ENCODE results near the gene LCN10. TPM values are rescaled to one million over a fixed set of nuclear protein-coding genes. Genes with fewer than 3 reads are reported as not detected.

LCN10 gene
- total and polyA plus RNA-seq, 2 of the 13 experiments (the other 11 are each of a cell fraction or from before 2014, with no cell fraction given) = 0.53 to 0.61 TPM

DNA sequence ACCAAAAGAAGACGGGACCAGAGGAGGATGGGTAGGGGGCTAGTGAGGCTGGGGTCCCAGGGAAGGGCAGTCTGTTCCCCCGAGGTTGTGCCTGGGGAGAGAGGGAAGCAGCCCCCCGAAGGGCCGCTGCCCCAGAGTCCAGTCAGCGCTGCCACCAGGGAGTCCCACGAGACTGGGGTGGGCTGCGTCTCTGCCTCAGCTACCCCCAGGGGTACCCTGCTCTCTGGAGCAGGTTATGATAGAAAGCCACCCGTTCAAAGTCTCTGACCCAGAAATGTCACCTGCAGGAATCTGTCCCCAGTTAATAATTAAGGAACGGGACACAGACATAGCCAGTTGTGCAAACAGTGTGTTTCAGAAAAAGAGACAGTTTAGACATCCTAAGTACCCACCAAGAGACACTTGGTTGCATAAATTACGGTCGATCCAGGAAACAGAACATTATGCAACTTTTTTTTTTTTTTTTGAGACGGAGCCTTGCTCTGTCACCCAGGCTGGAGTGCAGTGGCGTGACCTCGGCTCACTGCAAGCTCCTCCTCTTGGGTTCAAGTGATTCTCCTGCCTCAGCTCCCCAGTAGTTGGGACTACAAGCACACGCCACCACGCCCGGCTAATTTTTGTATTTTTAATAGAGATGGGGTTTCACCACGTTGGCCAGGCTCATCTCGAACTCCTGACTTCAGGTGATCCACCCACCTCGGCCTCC is 44.8 kb downstream of the LCN10 start (continued):
- TF ChIP-seq, protein P1, sequence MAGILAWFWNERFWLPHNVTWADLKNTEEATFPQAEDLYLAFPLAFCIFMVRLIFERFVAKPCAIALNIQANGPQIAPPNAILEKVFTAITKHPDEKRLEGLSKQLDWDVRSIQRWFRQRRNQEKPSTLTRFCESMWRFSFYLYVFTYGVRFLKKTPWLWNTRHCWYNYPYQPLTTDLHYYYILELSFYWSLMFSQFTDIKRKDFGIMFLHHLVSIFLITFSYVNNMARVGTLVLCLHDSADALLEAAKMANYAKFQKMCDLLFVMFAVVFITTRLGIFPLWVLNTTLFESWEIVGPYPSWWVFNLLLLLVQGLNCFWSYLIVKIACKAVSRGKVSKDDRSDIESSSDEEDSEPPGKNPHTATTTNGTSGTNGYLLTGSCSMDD (CRISPR knock-in tag; IDR thresholded peaks at IDR 0.05) = no peak
- TF ChIP-seq, protein P2, sequence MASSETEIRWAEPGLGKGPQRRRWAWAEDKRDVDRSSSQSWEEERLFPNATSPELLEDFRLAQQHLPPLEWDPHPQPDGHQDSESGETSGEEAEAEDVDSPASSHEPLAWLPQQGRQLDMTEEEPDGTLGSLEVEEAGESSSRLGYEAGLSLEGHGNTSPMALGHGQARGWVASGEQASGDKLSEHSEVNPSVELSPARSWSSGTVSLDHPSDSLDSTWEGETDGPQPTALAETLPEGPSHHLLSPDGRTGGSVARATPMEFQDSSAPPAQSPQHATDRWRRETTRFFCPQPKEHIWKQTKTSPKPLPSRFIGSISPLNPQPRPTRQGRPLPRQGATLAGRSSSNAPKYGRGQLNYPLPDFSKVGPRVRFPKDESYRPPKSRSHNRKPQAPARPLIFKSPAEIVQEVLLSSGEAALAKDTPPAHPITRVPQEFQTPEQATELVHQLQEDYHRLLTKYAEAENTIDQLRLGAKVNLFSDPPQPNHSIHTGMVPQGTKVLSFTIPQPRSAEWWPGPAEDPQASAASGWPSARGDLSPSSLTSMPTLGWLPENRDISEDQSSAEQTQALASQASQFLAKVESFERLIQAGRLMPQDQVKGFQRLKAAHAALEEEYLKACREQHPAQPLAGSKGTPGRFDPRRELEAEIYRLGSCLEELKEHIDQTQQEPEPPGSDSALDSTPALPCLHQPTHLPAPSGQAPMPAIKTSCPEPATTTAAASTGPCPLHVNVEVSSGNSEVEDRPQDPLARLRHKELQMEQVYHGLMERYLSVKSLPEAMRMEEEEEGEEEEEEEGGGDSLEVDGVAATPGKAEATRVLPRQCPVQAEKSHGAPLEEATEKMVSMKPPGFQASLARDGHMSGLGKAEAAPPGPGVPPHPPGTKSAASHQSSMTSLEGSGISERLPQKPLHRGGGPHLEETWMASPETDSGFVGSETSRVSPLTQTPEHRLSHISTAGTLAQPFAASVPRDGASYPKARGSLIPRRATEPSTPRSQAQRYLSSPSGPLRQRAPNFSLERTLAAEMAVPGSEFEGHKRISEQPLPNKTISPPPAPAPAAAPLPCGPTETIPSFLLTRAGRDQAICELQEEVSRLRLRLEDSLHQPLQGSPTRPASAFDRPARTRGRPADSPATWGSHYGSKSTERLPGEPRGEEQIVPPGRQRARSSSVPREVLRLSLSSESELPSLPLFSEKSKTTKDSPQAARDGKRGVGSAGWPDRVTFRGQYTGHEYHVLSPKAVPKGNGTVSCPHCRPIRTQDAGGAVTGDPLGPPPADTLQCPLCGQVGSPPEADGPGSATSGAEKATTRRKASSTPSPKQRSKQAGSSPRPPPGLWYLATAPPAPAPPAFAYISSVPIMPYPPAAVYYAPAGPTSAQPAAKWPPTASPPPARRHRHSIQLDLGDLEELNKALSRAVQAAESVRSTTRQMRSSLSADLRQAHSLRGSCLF (CRISPR knock-in tag; IDR thresholded peaks at IDR 0.05; ENCODE audit: borderline replicate concordance) = no peak
- TF ChIP-seq KAT8 (CRISPR knock-in tag; IDR thresholded peaks at IDR 0.05) = 0 out of 2 replicates have a peak, but pooled peaks have one; percentile 55
- TF ChIP-seq ZNF44 (CRISPR knock-in tag; IDR thresholded peaks at IDR 0.05) = 0 out of 2 replicates have a peak, but pooled peaks have one; percentile 11
- no peak for TF ChIP-seq ZFP1 (CRISPR knock-in tag; IDR thresholded peaks at IDR 0.05)
- TF ChIP-seq CHD2 (IDR thresholded peaks at IDR 0.05; ENCODE audit: low read depth, low read length) = no peak
- TF ChIP-seq, protein P3, sequence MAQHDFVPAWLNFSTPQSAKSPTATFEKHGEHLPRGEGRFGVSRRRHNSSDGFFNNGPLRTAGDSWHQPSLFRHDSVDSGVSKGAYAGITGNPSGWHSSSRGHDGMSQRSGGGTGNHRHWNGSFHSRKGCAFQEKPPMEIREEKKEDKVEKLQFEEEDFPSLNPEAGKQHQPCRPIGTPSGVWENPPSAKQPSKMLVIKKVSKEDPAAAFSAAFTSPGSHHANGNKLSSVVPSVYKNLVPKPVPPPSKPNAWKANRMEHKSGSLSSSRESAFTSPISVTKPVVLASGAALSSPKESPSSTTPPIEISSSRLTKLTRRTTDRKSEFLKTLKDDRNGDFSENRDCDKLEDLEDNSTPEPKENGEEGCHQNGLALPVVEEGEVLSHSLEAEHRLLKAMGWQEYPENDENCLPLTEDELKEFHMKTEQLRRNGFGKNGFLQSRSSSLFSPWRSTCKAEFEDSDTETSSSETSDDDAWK (CRISPR knock-in tag; IDR thresholded peaks at IDR 0.05) = no peak
- no peak for TF ChIP-seq GLI4 (CRISPR knock-in tag; IDR thresholded peaks at IDR 0.05; ENCODE audit: borderline replicate concordance)
- TF ChIP-seq, protein P4, sequence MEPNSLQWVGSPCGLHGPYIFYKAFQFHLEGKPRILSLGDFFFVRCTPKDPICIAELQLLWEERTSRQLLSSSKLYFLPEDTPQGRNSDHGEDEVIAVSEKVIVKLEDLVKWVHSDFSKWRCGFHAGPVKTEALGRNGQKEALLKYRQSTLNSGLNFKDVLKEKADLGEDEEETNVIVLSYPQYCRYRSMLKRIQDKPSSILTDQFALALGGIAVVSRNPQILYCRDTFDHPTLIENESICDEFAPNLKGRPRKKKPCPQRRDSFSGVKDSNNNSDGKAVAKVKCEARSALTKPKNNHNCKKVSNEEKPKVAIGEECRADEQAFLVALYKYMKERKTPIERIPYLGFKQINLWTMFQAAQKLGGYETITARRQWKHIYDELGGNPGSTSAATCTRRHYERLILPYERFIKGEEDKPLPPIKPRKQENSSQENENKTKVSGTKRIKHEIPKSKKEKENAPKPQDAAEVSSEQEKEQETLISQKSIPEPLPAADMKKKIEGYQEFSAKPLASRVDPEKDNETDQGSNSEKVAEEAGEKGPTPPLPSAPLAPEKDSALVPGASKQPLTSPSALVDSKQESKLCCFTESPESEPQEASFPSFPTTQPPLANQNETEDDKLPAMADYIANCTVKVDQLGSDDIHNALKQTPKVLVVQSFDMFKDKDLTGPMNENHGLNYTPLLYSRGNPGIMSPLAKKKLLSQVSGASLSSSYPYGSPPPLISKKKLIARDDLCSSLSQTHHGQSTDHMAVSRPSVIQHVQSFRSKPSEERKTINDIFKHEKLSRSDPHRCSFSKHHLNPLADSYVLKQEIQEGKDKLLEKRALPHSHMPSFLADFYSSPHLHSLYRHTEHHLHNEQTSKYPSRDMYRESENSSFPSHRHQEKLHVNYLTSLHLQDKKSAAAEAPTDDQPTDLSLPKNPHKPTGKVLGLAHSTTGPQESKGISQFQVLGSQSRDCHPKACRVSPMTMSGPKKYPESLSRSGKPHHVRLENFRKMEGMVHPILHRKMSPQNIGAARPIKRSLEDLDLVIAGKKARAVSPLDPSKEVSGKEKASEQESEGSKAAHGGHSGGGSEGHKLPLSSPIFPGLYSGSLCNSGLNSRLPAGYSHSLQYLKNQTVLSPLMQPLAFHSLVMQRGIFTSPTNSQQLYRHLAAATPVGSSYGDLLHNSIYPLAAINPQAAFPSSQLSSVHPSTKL (CRISPR knock-in tag; IDR thresholded peaks at IDR 0.05) = peak; percentile 78
- TF ChIP-seq, protein P5, sequence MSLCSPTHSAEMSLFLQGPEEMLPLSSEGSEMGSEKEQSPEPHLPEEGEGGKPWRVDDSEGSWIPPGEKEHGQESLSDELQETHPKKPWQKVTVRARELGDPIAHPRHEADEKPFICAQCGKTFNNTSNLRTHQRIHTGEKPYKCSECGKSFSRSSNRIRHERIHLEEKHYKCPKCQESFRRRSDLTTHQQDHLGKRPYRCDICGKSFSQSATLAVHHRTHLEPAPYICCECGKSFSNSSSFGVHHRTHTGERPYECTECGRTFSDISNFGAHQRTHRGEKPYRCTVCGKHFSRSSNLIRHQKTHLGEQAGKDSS (CRISPR knock-in tag; IDR thresholded peaks at IDR 0.05; ENCODE audit: borderline replicate concordance, low read depth) = no peak
- TF ChIP-seq, protein P6, sequence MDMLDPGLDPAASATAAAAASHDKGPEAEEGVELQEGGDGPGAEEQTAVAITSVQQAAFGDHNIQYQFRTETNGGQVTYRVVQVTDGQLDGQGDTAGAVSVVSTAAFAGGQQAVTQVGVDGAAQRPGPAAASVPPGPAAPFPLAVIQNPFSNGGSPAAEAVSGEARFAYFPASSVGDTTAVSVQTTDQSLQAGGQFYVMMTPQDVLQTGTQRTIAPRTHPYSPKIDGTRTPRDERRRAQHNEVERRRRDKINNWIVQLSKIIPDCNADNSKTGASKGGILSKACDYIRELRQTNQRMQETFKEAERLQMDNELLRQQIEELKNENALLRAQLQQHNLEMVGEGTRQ (IDR thresholded peaks at IDR 0.05; ENCODE audit: low read depth, low read length) = no peak
- TF ChIP-seq, protein P6 (CRISPR knock-in tag; IDR thresholded peaks at IDR 0.05; ENCODE audit: borderline replicate concordance) = no peak
- TF ChIP-seq TBX2 (CRISPR knock-in tag; IDR thresholded peaks at IDR 0.05; ENCODE audit: borderline replicate concordance) = no peak
- peak; percentile 43; the same call in 1 of the 2 replicates for TF ChIP-seq ATF1 (CRISPR knock-in tag; IDR thresholded peaks at IDR 0.05)
